H1 (cell line): ENCODE measurements around the gene SH3BP5.

Experiments used
- CREB1 ChIP-seq: IDR thresholded peaks from 2 replicates; pipeline ENCODE4 v1.6.1; 2012; ENCODE audit warnings: inconsistent platforms
- CTCF ChIP-seq, 3 experiments: IDR thresholded peaks; 1 replicate in 2 of 3; 2 replicates in 1 of 3; pipeline versions ENCODE4 v1.5.1 to v1.6.1; 2011; ENCODE audit warnings: low read length in 3 of 3, mild to moderate bottlenecking in 3 of 3, inconsistent platforms in 2 of 3, low read depth in 1 of 3, moderate library complexity in 1 of 3; ENCODE audit not compliant: insufficient read depth in 1 of 3; ENCODE audit errors: control extremely low read depth in 1 of 3
- E2F6 ChIP-seq: IDR thresholded peaks from 2 replicates; pipeline ENCODE4 v1.6.1; 2012; ENCODE audit warnings: inconsistent platforms
- EP300 ChIP-seq, 2 experiments: IDR thresholded peaks; 1 replicate in 1 of 2; 2 replicates in 1 of 2; pipeline ENCODE4 v1.6.1; 2011 to 2012; ENCODE audit warnings: low read depth in 2 of 2, low read length in 2 of 2, mild to moderate bottlenecking in 2 of 2, borderline replicate concordance in 1 of 2, inconsistent platforms in 1 of 2, moderate library complexity in 1 of 2
- EZH2 ChIP-seq: fragments of 200-600 bp; sonication (generic); IDR thresholded peaks from 2 replicates; pipeline ENCODE4 v1.7.1; 2012; ENCODE audit warnings: low read depth, mild to moderate bottlenecking, moderate library complexity, low read length, inconsistent platforms; ENCODE audit not compliant: severe bottlenecking
- POLR2A ChIP-seq, 2 experiments: IDR thresholded peaks; 1 replicate in 1 of 2; 2 replicates in 1 of 2; pipeline ENCODE4 v1.6.1; 2011; ENCODE audit warnings: low read depth in 2 of 2, low read length in 2 of 2, mild to moderate bottlenecking in 2 of 2; ENCODE audit errors: control extremely low read depth in 1 of 2
- POLR2AphosphoS5 ChIP-seq: IDR thresholded peaks from 2 replicates; pipeline ENCODE4 v1.6.1; 2011; ENCODE audit warnings: low read depth, low read length
- RFX5 ChIP-seq: IDR thresholded peaks from 2 replicates; pipeline ENCODE4 v1.6.1; 2011; ENCODE audit warnings: low read depth, low read length, improper control_type of control experiment, borderline replicate concordance
- SRF ChIP-seq: IDR thresholded peaks from 2 replicates; pipeline ENCODE4 v1.6.1; 2011; ENCODE audit warnings: mild to moderate bottlenecking, low read depth, low read length, moderate library complexity
- TEAD4 ChIP-seq: IDR thresholded peaks from 2 replicates; pipeline ENCODE4 v1.6.1; 2012; ENCODE audit warnings: low read depth, low read length, inconsistent platforms, mixed read lengths

- no peak for TF ChIP-seq EP300 (IDR thresholded peaks at IDR 0.05; ENCODE audit: borderline replicate concordance in 1 of 2, low read depth in 2 of 2, low read length in 2 of 2)
- no peak for TF ChIP-seq POLR2AphosphoS5
- no peak for TF ChIP-seq SRF
- TF ChIP-seq CTCF (IDR thresholded peaks at IDR 0.05; ENCODE audit: control extremely low read depth in 1 of 3, insufficient read depth in 1 of 3, low read depth in 1 of 3, low read length in 3 of 3) = no peak
- TF ChIP-seq E2F6 = no peak
- TF ChIP-seq CREB1 = no peak
- TF ChIP-seq EZH2 = no peak
- no peak for TF ChIP-seq RFX5
- TF ChIP-seq TEAD4 = no peak
- no peak for TF ChIP-seq POLR2A (IDR thresholded peaks at IDR 0.05; ENCODE audit: control extremely low read depth in 1 of 2, low read depth in 2 of 2, low read length in 2 of 2)
Measured at GRCh38 chr3:15228147-15228546, 104.2 kb downstream of the SH3BP5 start.
